Measurements from ENCODE around the gene ITPKB. TPM values are rescaled to one million over a fixed set of nuclear protein-coding genes. Genes with fewer than 3 reads are reported as not detected.

The ITPKB gene
- total RNA-seq, 1 experiment from 2014 or later: 9.5 TPM

GRCh38 chr1:226661271-226661670 is 77.8 kb downstream of the ITPKB start:
- Mint-ChIP-seq H3K9me3 (ENCODE audit: unreplicated experiment) (no peaks in the 10 kb centered on the region), H3K4me1 (ENCODE audit: insufficient read depth, unreplicated experiment) (peaks cover 48% of the 10 kb centered on the region), H3K4me3 (ENCODE audit: unreplicated experiment) (no peak overlapping the region), H3K36me3 (ENCODE audit: insufficient read depth, unreplicated experiment) (no peaks in the 10 kb centered on the region), H3K27ac (ENCODE audit: low read depth, unreplicated experiment) (no peak overlapping the region), H3K27me3 (ENCODE audit: insufficient read depth, unreplicated experiment) (no peaks in the 10 kb centered on the region)
- no peak for TF ChIP-seq CTCF (IDR thresholded peaks at IDR 0.05; ENCODE audit: unreplicated experiment)
- no peak for DNase-seq (ENCODE audit: unreplicated experiment)
- no TSS peak for BruUV-seq (replicated peaks)
- CTCF ChIA-PET: interaction anchor here (0.9 to 7.4 kb wide), 7 partner anchors 9 to 165 kb away, joined by 3 to 57 read pairs (median 4); no protein-coding TSS in a partner anchor
- intact Hi-C loops (cut with micrococcal nuclease): no loop called here
- POLR2A ChIA-PET: interaction anchor here (0.8 to 4.3 kb wide), 9 partner anchors 12 to 279 kb away, joined by 3 to 47 read pairs (median 11); partner anchors contain the start of genes COQ8A and PARP1

- CTCF ChIA-PET: interaction anchor here (0.5 to 7.4 kb wide), 7 partner anchors 9 to 770 kb away, joined by 3 to 57 read pairs (median 4); no protein-coding TSS in a partner anchor
- POLR2A ChIA-PET: interaction anchor here (2.3 to 4.5 kb wide), 6 partner anchors 13 to 155 kb away, joined by 11 to 47 read pairs (median 30); no protein-coding TSS in a partner anchor
- peaks cover 53% of the 10 kb centered on the region for H3K4me1 Mint-ChIP-seq (ENCODE audit: insufficient read depth, unreplicated experiment)
- no peak overlapping the region for H3K4me3 Mint-ChIP-seq (ENCODE audit: unreplicated experiment)
- no peaks in the 10 kb centered on the region for H3K9me3 Mint-ChIP-seq (ENCODE audit: unreplicated experiment)
- no peaks in the 10 kb centered on the region for H3K36me3 Mint-ChIP-seq (ENCODE audit: insufficient read depth, unreplicated experiment)
- BruUV-seq (replicated peaks): no TSS peak
- no peak for DNase-seq (ENCODE audit: unreplicated experiment)
- no peak for TF ChIP-seq CTCF (IDR thresholded peaks at IDR 0.05; ENCODE audit: unreplicated experiment)
- no peak overlapping the region for H3K27ac Mint-ChIP-seq (ENCODE audit: low read depth, unreplicated experiment)
- no peaks in the 10 kb centered on the region for H3K27me3 Mint-ChIP-seq (ENCODE audit: insufficient read depth, unreplicated experiment)
- intact Hi-C loops (cut with micrococcal nuclease): no loop called here
These were observed 78.5 kb downstream of the ITPKB start for GRCh38 chr1:226660410-226661182.

GRCh38 chr1:226659641-226660040 is 79.4 kb downstream of the ITPKB start:
- ChIA-PET POLR2A (interaction anchor here (0.7 to 4.5 kb wide), 3 partner anchors 13 to 72 kb away, joined by 3 to 30 read pairs (median 12); no protein-coding TSS in a partner anchor), CTCF (interaction anchor here (0.5 to 7.4 kb wide), 6 partner anchors 25 to 1340 kb away, joined by 3 to 57 read pairs (median 4); partner anchors contain the start of gene PARP1)
- no peak overlapping the region for H3K4me3 Mint-ChIP-seq (ENCODE audit: unreplicated experiment)
- no TSS peak for BruUV-seq (replicated peaks)
- no peaks in the 10 kb centered on the region for H3K36me3 Mint-ChIP-seq (ENCODE audit: insufficient read depth, unreplicated experiment)
- intact Hi-C loops (cut with micrococcal nuclease): loop anchor here (5.0 kb wide), 2 partner anchors 48 to 103 kb away; no protein-coding TSS in a partner anchor
- no peaks in the 10 kb centered on the region for H3K27me3 Mint-ChIP-seq (ENCODE audit: insufficient read depth, unreplicated experiment)
- H3K4me1 Mint-ChIP-seq (ENCODE audit: insufficient read depth, unreplicated experiment): peaks cover 53% of the 10 kb centered on the region
- no peak for DNase-seq (ENCODE audit: unreplicated experiment)
- H3K9me3 Mint-ChIP-seq (ENCODE audit: unreplicated experiment): no peaks in the 10 kb centered on the region
- TF ChIP-seq CTCF (IDR thresholded peaks at IDR 0.05; ENCODE audit: unreplicated experiment): no peak
- H3K27ac Mint-ChIP-seq (ENCODE audit: low read depth, unreplicated experiment): no peak overlapping the region

- CTCF ChIA-PET: interaction anchor here (0.6 to 7.4 kb wide), 10 partner anchors 15 to 1341 kb away, joined by 3 to 57 read pairs (median 4); partner anchors contain the start of gene PARP1
- H3K4me1 Mint-ChIP-seq (ENCODE audit: insufficient read depth, unreplicated experiment): peaks cover 53% of the 10 kb centered on the region
- H3K36me3 Mint-ChIP-seq (ENCODE audit: insufficient read depth, unreplicated experiment): no peaks in the 10 kb centered on the region
- BruUV-seq (replicated peaks): no TSS peak
- POLR2A ChIA-PET: interaction anchor here (0.7 to 4.5 kb wide), 6 partner anchors 13 to 156 kb away, joined by 3 to 30 read pairs (median 16); no protein-coding TSS in a partner anchor
- H3K9me3 Mint-ChIP-seq (ENCODE audit: unreplicated experiment): no peaks in the 10 kb centered on the region
- no peaks in the 10 kb centered on the region for H3K27me3 Mint-ChIP-seq (ENCODE audit: insufficient read depth, unreplicated experiment)
- H3K27ac Mint-ChIP-seq (ENCODE audit: low read depth, unreplicated experiment): peak overlapping the region; percentile 75
- intact Hi-C loops (cut with micrococcal nuclease): loop anchor here (5.0 kb wide), 2 partner anchors 48 to 103 kb away; no protein-coding TSS in a partner anchor
- H3K4me3 Mint-ChIP-seq (ENCODE audit: unreplicated experiment): no peak overlapping the region
- TF ChIP-seq CTCF (IDR thresholded peaks at IDR 0.05; ENCODE audit: unreplicated experiment): no peak
- DNase-seq (ENCODE audit: unreplicated experiment): no peak
These were observed 79.9 kb downstream of the ITPKB start for GRCh38 chr1:226659136-226659535.

Data from MCF 10A (cell line).